Raji (cell line): Measurements from ENCODE around the gene SH2B2.
"Not testable (repeated sequence)": the region's sequence is repeated elsewhere in the genome, so short reads cannot be mapped to it uniquely, and the experiment has no call there.

Experiments used
- POLR2A ChIP-seq: IDR thresholded peaks from 2 replicates; pipeline ENCODE4 v1.6.1; 2011; ENCODE audit warnings: low read depth, low read length, control low read depth; ENCODE audit not compliant: insufficient read depth

Gene SH2B2

GRCh38 chr7:102337420-102337819, 50.8 kb downstream of the SH2B2 start:
- peak; percentile 34; the same call in 1 of the 2 replicates for TF ChIP-seq POLR2A

GRCh38 chr7:102356344-102356743, 69.7 kb downstream of the SH2B2 start, which contains the start of gene SPDYE6:
SPDYE6 (minus strand) TSS chr7:102356444; CDS start chr7:102356023, 421 bp downstream.
- TF ChIP-seq POLR2A = not testable (repeated sequence)

- TF ChIP-seq POLR2A = peak; percentile 87
Measured at GRCh38 chr7:102363549-102364393, 77.1 kb downstream of the SH2B2 start.
